ENCODE results near the gene CCR9. TPM values are rescaled to one million over a fixed set of nuclear protein-coding genes. Genes with fewer than 3 reads are reported as not detected.

The CCR9 gene
- total RNA-seq, 1 donor from 2014 or later: not detected

Other genes with a start within 250 kb of the CCR9 start
- 29.5 and 76.5 TPM in 2 replicates for gene SACM1L, start 197.1 kb upstream of the CCR9 start, total RNA-seq
- 0.50 and 3.5 TPM in 2 replicates for gene SLC6A20, start 90.0 kb upstream of the CCR9 start, total RNA-seq
- gene LZTFL1, start 44.4 kb upstream of the CCR9 start, total RNA-seq: 15.5 and 49.4 TPM in 2 replicates
- gene CXCR6, start 56.9 kb downstream of the CCR9 start, total RNA-seq: not detected in 2 replicates
- gene FYCO1, start 109.3 kb downstream of the CCR9 start, total RNA-seq: 11.1 and 46.2 TPM in 2 replicates
- not detected in 2 replicates for gene XCR1, start 140.9 kb downstream of the CCR9 start, total RNA-seq

Data from renal cortical epithelial cell (primary cell).